Breast epithelium (tissue), 3 donors: ENCODE measurements around the gene MUC4.

ENCODE experiments used
- POLR2A ChIP-seq: fragments of 450-650 bp; IDR thresholded peaks from one replicate; pipeline ENCODE4 v1.6.1; 2016; ENCODE audit warnings: antibody characterized with exemption, mild to moderate bottlenecking, moderate library complexity
- POLR2AphosphoS5 ChIP-seq, 3 donors: sonication (generic); formaldehyde crosslinking; IDR thresholded peaks; one replicate each; pipeline ENCODE4 v1.6.1; 2017; ENCODE audit warnings: antibody characterized with exemption in 3 of 3

GRCh38 chr3:195809796-195810454, 1.8 kb downstream of the MUC4 start:
- TF ChIP-seq POLR2A (no peak), POLR2AphosphoS5 (IDR thresholded peaks at IDR 0.05) (no peak)
